ENCODE data around the gene CENATAC.
"Not testable (repeated sequence)": the region's sequence is repeated elsewhere in the genome, so short reads cannot be mapped to it uniquely, and the experiment has no call there.

The CENATAC gene

DNA sequence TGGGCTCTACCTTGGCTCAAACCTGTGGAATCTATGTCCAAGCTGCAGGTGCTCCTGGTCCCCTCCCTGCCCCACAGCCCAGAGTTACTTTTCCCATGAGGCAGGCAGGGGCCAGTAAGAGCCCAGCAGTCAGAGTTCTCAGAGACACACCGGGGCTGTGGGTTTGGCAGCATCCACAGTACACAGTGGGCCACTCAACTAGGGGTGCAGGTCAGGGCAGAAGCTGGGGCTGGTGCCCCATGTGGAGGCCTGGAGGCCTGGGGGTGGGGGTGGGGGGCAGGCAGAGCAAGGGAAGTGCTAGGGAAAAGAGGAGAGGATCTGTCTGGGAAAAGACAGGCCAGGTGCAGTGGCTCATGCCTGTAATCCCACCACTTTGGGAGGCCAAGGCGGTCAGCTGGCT is 39.4 kb upstream of the CENATAC start:
- H3K4me1 ChIP-seq (ENCODE audit: insufficient read depth, low read length) = no peaks in the 10 kb centered on the region
- TF ChIP-seq, protein P1, sequence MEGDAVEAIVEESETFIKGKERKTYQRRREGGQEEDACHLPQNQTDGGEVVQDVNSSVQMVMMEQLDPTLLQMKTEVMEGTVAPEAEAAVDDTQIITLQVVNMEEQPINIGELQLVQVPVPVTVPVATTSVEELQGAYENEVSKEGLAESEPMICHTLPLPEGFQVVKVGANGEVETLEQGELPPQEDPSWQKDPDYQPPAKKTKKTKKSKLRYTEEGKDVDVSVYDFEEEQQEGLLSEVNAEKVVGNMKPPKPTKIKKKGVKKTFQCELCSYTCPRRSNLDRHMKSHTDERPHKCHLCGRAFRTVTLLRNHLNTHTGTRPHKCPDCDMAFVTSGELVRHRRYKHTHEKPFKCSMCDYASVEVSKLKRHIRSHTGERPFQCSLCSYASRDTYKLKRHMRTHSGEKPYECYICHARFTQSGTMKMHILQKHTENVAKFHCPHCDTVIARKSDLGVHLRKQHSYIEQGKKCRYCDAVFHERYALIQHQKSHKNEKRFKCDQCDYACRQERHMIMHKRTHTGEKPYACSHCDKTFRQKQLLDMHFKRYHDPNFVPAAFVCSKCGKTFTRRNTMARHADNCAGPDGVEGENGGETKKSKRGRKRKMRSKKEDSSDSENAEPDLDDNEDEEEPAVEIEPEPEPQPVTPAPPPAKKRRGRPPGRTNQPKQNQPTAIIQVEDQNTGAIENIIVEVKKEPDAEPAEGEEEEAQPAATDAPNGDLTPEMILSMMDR (IDR thresholded peaks at IDR 0.05; ENCODE audit: borderline replicate concordance, extremely low read depth, low read length, poor library complexity, severe bottlenecking) = no peak
- TF ChIP-seq EZH2 (IDR thresholded peaks at IDR 0.05; ENCODE audit: borderline replicate concordance, low read depth, low read length, severe bottlenecking) = no peak

DNA sequence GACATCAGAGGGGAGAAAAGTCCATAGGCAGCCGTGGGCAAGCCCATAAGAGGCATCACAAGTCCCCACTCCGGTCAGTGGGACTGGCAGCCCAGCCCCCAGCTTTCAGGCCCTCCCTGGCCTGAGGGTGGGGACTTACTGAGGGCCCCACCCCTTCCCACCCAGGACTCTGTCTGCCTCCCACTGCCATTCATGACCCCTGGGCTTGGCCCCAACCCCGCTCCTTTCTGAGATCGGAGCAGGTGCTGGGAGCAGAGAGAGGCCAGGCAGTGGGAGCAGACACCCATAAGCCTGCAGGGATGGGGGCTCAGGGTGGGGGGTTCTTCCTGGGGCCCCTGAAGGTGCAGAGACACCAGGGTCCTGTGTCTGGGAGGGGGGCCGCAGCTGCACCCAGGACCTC is 36.7 kb upstream of the CENATAC start:
- Histone ChIP-seq H2AFZ (ENCODE audit: low read depth, low read length) (no peak overlapping the region), H3K4me1 (ENCODE audit: insufficient read depth, low read length) (no peaks in the 10 kb centered on the region), H3K79me2 (ENCODE audit: insufficient read depth, low read length) (no peaks in the 10 kb centered on the region), H3K27me3 (ENCODE audit: insufficient read depth, low read length, poor library complexity) (no peaks in the 10 kb centered on the region), H3K9ac (ENCODE audit: low read depth, low read length) (no peak overlapping the region), H3K4me3 (ENCODE audit: low read depth in 1 of 2, low read length in 2 of 2) (no peak overlapping the region), H3K27ac (ENCODE audit: low read length) (no peak overlapping the region), H3K36me3 (ENCODE audit: insufficient read depth, low read length) (no peaks in the 10 kb centered on the region), H3K4me2 (ENCODE audit: insufficient read depth, low read length) (no peak overlapping the region), H3K9me3 (ENCODE audit: insufficient read depth, low read length, severe bottlenecking) (no peaks in the 10 kb centered on the region), H4K20me1 (ENCODE audit: insufficient read depth, low read length) (no peaks in the 10 kb centered on the region)
- DNase-seq (no peak), ATAC-seq (ENCODE audit: insufficient read depth, low read depth) (no peak)
- no peak for TF ChIP-seq EZH2 (IDR thresholded peaks at IDR 0.05; ENCODE audit: borderline replicate concordance, low read depth, low read length, severe bottlenecking)
- TF ChIP-seq, protein P1 (IDR thresholded peaks at IDR 0.05; ENCODE audit: borderline replicate concordance, extremely low read depth, low read length, poor library complexity, severe bottlenecking) = no peak

More for the DNA sequence above, 39.4 kb upstream of the CENATAC start:
- H3K9ac ChIP-seq (ENCODE audit: low read depth, low read length) = no peak overlapping the region
- ATAC-seq (ENCODE audit: insufficient read depth, low read depth) = no peak
- no peaks in the 10 kb centered on the region for H3K36me3 ChIP-seq (ENCODE audit: insufficient read depth, low read length)
- no peaks in the 10 kb centered on the region for H3K27me3 ChIP-seq (ENCODE audit: insufficient read depth, low read length, poor library complexity)
- H3K4me3 ChIP-seq (ENCODE audit: low read depth in 1 of 2, low read length in 2 of 2) = no peak overlapping the region
- H4K20me1 ChIP-seq (ENCODE audit: insufficient read depth, low read length) = no peaks in the 10 kb centered on the region
- H3K27ac ChIP-seq (ENCODE audit: low read length) = no peak overlapping the region
- no peaks in the 10 kb centered on the region for H3K79me2 ChIP-seq (ENCODE audit: insufficient read depth, low read length)
- DNase-seq = no peak
- no peak overlapping the region for H3K4me2 ChIP-seq (ENCODE audit: insufficient read depth, low read length)
- no peaks in the 10 kb centered on the region for H3K9me3 ChIP-seq (ENCODE audit: insufficient read depth, low read length, severe bottlenecking)
- no peak overlapping the region for H2AFZ ChIP-seq (ENCODE audit: low read depth, low read length)

DNA sequence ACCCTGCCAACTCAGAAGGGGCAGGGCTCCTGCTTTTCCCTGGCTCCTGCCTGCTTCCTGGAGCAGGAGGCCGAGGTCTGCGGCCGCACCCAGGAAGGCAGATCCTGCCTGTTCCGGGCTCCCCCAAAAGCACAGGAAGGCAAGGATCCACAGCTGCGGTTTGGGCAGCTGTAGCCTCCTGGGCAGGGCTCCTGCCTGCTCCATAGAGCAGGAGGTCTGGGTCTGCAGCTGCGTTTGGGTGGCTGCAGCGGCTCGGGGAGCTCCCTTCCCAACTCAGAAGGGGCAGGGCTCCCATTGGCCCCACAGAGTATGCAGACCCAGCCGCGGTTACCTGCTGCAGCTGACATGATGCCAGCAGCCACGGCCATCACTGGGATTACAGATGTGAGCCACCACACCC is 36.3 kb upstream of the CENATAC start:
- Histone ChIP-seq H3K27me3 (ENCODE audit: insufficient read depth, low read length, poor library complexity) (no peaks in the 10 kb centered on the region), H3K36me3 (ENCODE audit: insufficient read depth, low read length) (no peaks in the 10 kb centered on the region), H3K79me2 (ENCODE audit: insufficient read depth, low read length) (no peaks in the 10 kb centered on the region), H3K9ac (ENCODE audit: low read depth, low read length) (no peak overlapping the region), H3K4me2 (ENCODE audit: insufficient read depth, low read length) (no peak overlapping the region), H2AFZ (ENCODE audit: low read depth, low read length) (no peak overlapping the region), H4K20me1 (ENCODE audit: insufficient read depth, low read length) (no peaks in the 10 kb centered on the region), H3K27ac (ENCODE audit: low read length) (no peak overlapping the region), H3K4me3 (ENCODE audit: low read depth in 1 of 2, low read length in 2 of 2) (no peak overlapping the region), H3K4me1 (ENCODE audit: insufficient read depth, low read length) (no peaks in the 10 kb centered on the region), H3K9me3 (ENCODE audit: insufficient read depth, low read length, severe bottlenecking) (no peaks in the 10 kb centered on the region)
- TF ChIP-seq, protein P1 (IDR thresholded peaks at IDR 0.05; ENCODE audit: borderline replicate concordance, extremely low read depth, low read length, poor library complexity, severe bottlenecking) = no peak
- TF ChIP-seq EZH2 (IDR thresholded peaks at IDR 0.05; ENCODE audit: borderline replicate concordance, low read depth, low read length, severe bottlenecking) = no peak
- no peak for DNase-seq
- ATAC-seq (ENCODE audit: insufficient read depth, low read depth) = 0 out of 3 replicates have a peak, but pooled peaks have one; percentile 17

DNA sequence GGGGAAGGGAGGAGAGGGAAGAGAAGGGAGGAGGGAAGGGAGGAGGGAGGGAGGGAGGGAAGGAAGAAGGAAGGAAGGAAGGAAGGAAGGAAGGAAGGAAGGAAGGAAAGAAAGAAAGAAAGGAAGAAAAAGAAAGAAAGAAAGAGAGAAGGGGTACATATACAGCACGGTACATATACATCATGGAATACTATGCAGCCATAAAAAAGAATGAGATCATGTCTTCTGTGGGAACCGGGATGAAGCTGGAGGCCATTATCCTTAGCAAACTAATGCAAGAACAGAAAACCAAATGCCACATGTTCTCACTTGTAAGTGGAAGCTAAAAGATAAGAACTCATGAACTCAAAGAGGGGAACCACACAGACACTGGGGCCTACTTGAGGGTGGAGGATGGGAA is 28.4 kb upstream of the CENATAC start:
- H3K27ac ChIP-seq (ENCODE audit: low read length); H3K36me3 ChIP-seq (ENCODE audit: insufficient read depth, low read length); H3K79me2 ChIP-seq (ENCODE audit: insufficient read depth, low read length); H3K4me1 ChIP-seq (ENCODE audit: insufficient read depth, low read length); H2AFZ ChIP-seq (ENCODE audit: low read depth, low read length); ATAC-seq (ENCODE audit: insufficient read depth, low read depth); H4K20me1 ChIP-seq (ENCODE audit: insufficient read depth, low read length); H3K4me2 ChIP-seq (ENCODE audit: insufficient read depth, low read length); H3K9me3 ChIP-seq (ENCODE audit: insufficient read depth, low read length, severe bottlenecking); H3K9ac ChIP-seq (ENCODE audit: low read depth, low read length); H3K27me3 ChIP-seq (ENCODE audit: insufficient read depth, low read length, poor library complexity); DNase-seq; H3K4me3 ChIP-seq (ENCODE audit: low read depth in 1 of 2, low read length in 2 of 2): not testable (repeated sequence)
